ENCODE measurements around the gene SRR.
"Not testable (repeated sequence)": the region's sequence is repeated elsewhere in the genome, so short reads cannot be mapped to it uniquely, and the experiment has no call there.

Gene SRR

GRCh38 chr17:2292100-2292499, 11.7 kb upstream of the SRR start:
- Histone ChIP-seq H3K36me3 (ENCODE audit: control insufficient read depth in 1 of 2, insufficient read depth in 2 of 2, low read length in 2 of 2) (peaks cover 34 to 72% of the 10 kb centered on the region in 2 donors), H3K4me1 (ENCODE audit: control insufficient read depth in 1 of 2, insufficient read depth in 2 of 2, low read length in 2 of 2) (no peaks in the 10 kb centered on the region)

DNA sequence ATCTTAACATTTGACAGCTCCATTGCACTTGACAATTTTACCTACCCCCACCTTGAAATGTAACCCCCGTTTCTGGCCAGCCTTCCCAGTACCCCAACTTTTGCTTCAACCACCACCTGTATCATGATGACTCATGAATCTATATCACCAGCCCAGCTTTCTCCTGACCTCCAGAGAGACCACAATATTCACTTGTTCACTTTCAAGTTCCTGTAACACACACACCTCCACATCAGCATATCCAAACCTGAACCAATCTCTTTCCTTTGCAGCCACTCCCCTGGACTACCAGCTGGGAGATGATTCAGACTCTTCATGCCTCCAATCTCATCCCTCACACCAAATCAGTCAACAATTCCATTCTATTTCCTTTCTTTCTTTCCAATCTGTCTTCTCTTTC, 8.2 kb upstream of the SRR start:
- H3K27me3 ChIP-seq (ENCODE audit: control insufficient read depth in 1 of 2, insufficient read depth in 2 of 2, low read length in 2 of 2), result no peaks in the 10 kb centered on the region
- H3K4me3 ChIP-seq (ENCODE audit: low read depth in 1 of 2, low read length in 2 of 2), result no peak overlapping the region
- H3K4me1 ChIP-seq (ENCODE audit: control insufficient read depth in 1 of 2, insufficient read depth in 2 of 2, low read length in 2 of 2), result no peaks in the 10 kb centered on the region
- H3K9me3 ChIP-seq (ENCODE audit: control insufficient read depth in 1 of 2, low read length in 2 of 2), result no peaks in the 10 kb centered on the region
- H3K9ac ChIP-seq (ENCODE audit: low read depth in 1 of 2, low read length in 2 of 2), result no peak overlapping the region
- H3K36me3 ChIP-seq (ENCODE audit: control insufficient read depth in 1 of 2, insufficient read depth in 2 of 2, low read length in 2 of 2), result peaks cover 48 to 78% of the 10 kb centered on the region in 2 donors
- H3K27ac ChIP-seq (ENCODE audit: low read depth, low read length), result no peak overlapping the region

More at GRCh38 chr17:2292100-2292499, 11.7 kb upstream of the SRR start:
- no peaks in the 10 kb centered on the region for H3K9me3 ChIP-seq (ENCODE audit: control insufficient read depth in 1 of 2, low read length in 2 of 2)
- no peak overlapping the region for H3K4me3 ChIP-seq (ENCODE audit: low read depth in 1 of 2, low read length in 2 of 2)
- no peak overlapping the region for H3K27ac ChIP-seq (ENCODE audit: low read depth, low read length)
- no peak overlapping the region for H3K9ac ChIP-seq (ENCODE audit: low read depth in 1 of 2, low read length in 2 of 2)
- H3K27me3 ChIP-seq (ENCODE audit: control insufficient read depth in 1 of 2, insufficient read depth in 2 of 2, low read length in 2 of 2), result no peaks in the 10 kb centered on the region

- no peak overlapping the region for H3K9ac ChIP-seq (ENCODE audit: low read depth in 1 of 2, low read length in 2 of 2)
- peaks cover 0 to 3% of the 10 kb centered on the region in 2 donors for H3K4me1 ChIP-seq (ENCODE audit: control insufficient read depth in 1 of 2, insufficient read depth in 2 of 2, low read length in 2 of 2)
- H3K36me3 ChIP-seq (ENCODE audit: control insufficient read depth in 1 of 2, insufficient read depth in 2 of 2, low read length in 2 of 2), result peaks cover 49 to 66% of the 10 kb centered on the region in 2 donors
- no peak overlapping the region for H3K27ac ChIP-seq (ENCODE audit: low read depth, low read length)
- no peaks in the 10 kb centered on the region for H3K9me3 ChIP-seq (ENCODE audit: control insufficient read depth in 1 of 2, low read length in 2 of 2)
- H3K27me3 ChIP-seq (ENCODE audit: control insufficient read depth in 1 of 2, insufficient read depth in 2 of 2, low read length in 2 of 2), result no peaks in the 10 kb centered on the region
- no peak overlapping the region for H3K4me3 ChIP-seq (ENCODE audit: low read depth in 1 of 2, low read length in 2 of 2)
Observed at GRCh38 chr17:2297023-2297422, 6.7 kb upstream of the SRR start.

DNA sequence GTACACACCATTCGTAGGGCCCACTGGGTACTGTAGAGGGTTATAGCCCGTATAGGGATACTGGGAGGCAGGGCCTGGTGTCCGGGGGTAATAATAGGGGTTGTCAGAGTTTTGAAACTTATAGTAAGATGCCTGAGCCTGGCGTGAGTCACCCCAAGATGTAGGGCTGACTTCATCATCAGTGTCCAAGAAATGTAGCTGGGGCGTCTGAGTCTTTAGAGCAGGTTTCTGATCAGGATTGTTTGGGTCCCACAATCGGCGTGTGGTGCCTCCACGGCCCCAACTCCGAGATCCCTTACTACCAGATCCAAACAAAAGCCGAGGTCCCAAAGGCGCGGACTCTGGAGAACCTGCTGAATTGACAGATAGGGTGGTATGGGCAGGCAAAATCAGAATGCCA, 4.6 kb upstream of the SRR start:
- no peak overlapping the region for H3K9ac ChIP-seq (ENCODE audit: low read depth in 1 of 2, low read length in 2 of 2)
- H3K4me1 ChIP-seq (ENCODE audit: control insufficient read depth in 1 of 2, insufficient read depth in 2 of 2, low read length in 2 of 2), result peaks cover 0 to 12% of the 10 kb centered on the region in 2 donors
- H3K9me3 ChIP-seq (ENCODE audit: control insufficient read depth in 1 of 2, low read length in 2 of 2), result no peaks in the 10 kb centered on the region
- no peaks in the 10 kb centered on the region for H3K27me3 ChIP-seq (ENCODE audit: control insufficient read depth in 1 of 2, insufficient read depth in 2 of 2, low read length in 2 of 2)
- peaks cover 33 to 52% of the 10 kb centered on the region in 2 donors for H3K36me3 ChIP-seq (ENCODE audit: control insufficient read depth in 1 of 2, insufficient read depth in 2 of 2, low read length in 2 of 2)
- no peak overlapping the region for H3K27ac ChIP-seq (ENCODE audit: low read depth, low read length)
- H3K4me3 ChIP-seq (ENCODE audit: low read depth in 1 of 2, low read length in 2 of 2), result no peak overlapping the region

GRCh38 chr17:2299756-2300155, 4.0 kb upstream of the SRR start:
- Histone ChIP-seq H3K4me3 (ENCODE audit: low read depth in 1 of 2, low read length in 2 of 2) (no peak overlapping the region), H3K9ac (ENCODE audit: low read depth in 1 of 2, low read length in 2 of 2) (no peak overlapping the region), H3K4me1 (ENCODE audit: control insufficient read depth in 1 of 2, insufficient read depth in 2 of 2, low read length in 2 of 2) (peaks cover 0 to 12% of the 10 kb centered on the region in 2 donors), H3K27ac (ENCODE audit: low read depth, low read length) (no peak overlapping the region), H3K36me3 (ENCODE audit: control insufficient read depth in 1 of 2, insufficient read depth in 2 of 2, low read length in 2 of 2) (peaks cover 31 to 46% of the 10 kb centered on the region in 2 donors), H3K9me3 (ENCODE audit: control insufficient read depth in 1 of 2, low read length in 2 of 2) (no peaks in the 10 kb centered on the region), H3K27me3 (ENCODE audit: control insufficient read depth in 1 of 2, insufficient read depth in 2 of 2, low read length in 2 of 2) (no peaks in the 10 kb centered on the region)

DNA sequence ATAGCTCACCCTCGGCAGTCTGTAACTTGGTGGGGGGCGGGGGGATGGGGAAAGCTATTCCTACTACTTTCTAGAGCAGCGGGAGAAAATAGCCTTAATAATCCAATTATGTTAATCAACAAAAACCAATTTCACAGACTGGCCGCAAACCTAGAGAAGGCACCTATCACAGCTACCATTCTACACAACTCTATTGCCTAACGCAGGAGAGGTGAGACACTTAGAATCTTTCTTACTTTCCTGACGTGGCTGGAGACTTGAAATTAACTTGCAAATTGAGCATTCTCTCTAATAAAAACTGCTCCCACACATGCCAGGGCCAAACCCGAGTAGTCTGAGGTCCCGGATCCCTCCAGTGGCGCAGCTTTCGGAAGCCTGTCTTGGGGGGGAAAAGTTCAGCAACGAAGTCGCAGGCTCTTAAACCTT, 959 bp upstream of the SRR start:
- H3K9me3 ChIP-seq (ENCODE audit: control insufficient read depth in 1 of 2, low read length in 2 of 2), result no peaks in the 10 kb centered on the region
- H3K4me3 ChIP-seq (ENCODE audit: low read depth in 1 of 2, low read length in 2 of 2), result peak overlapping the region; percentile 84 to 92
- peak overlapping the region; percentile 71 to 93 for H3K9ac ChIP-seq (ENCODE audit: low read depth in 1 of 2, low read length in 2 of 2)
- H3K27me3 ChIP-seq (ENCODE audit: control insufficient read depth in 1 of 2, insufficient read depth in 2 of 2, low read length in 2 of 2), result no peaks in the 10 kb centered on the region
- peak overlapping the region; percentile 90 for H3K27ac ChIP-seq (ENCODE audit: low read depth, low read length)
- H3K4me1 ChIP-seq (ENCODE audit: control insufficient read depth in 1 of 2, insufficient read depth in 2 of 2, low read length in 2 of 2), result peaks cover 0 to 12% of the 10 kb centered on the region in 2 donors
- peaks cover 12 to 16% of the 10 kb centered on the region in 2 donors for H3K36me3 ChIP-seq (ENCODE audit: control insufficient read depth in 1 of 2, insufficient read depth in 2 of 2, low read length in 2 of 2)

DNA sequence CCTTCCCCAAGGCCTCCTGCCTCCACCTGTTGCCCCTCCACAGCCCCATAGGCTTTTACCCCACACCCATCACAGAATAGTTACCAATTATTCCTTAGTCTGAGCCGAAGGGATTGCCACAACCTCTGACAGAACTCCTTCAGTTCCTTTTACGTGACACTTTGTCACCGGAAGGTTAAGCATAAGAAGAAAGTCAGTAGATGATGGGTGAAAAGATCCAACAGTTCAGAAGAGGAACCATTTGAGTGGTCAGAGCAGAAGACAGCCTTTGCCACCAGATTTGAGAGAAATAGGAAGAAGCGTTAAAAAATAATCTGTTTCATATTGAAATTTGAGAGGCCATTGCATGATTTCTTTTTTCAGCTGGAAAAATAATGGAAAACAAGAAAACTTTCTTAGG, 1.2 kb downstream of the SRR start:
- Histone ChIP-seq H3K4me1 (ENCODE audit: control insufficient read depth in 1 of 2, insufficient read depth in 2 of 2, low read length in 2 of 2) (peaks cover 0 to 12% of the 10 kb centered on the region in 2 donors), H3K4me3 (ENCODE audit: low read depth in 1 of 2, low read length in 2 of 2) (no peak overlapping the region), H3K9me3 (ENCODE audit: control insufficient read depth in 1 of 2, low read length in 2 of 2) (no peaks in the 10 kb centered on the region), H3K9ac (ENCODE audit: low read depth in 1 of 2, low read length in 2 of 2) (no peak overlapping the region), H3K27ac (ENCODE audit: low read depth, low read length) (no peak overlapping the region), H3K27me3 (ENCODE audit: control insufficient read depth in 1 of 2, insufficient read depth in 2 of 2, low read length in 2 of 2) (no peaks in the 10 kb centered on the region), H3K36me3 (ENCODE audit: control insufficient read depth in 1 of 2, insufficient read depth in 2 of 2, low read length in 2 of 2) (peaks cover 3 to 6% of the 10 kb centered on the region in 2 donors)

GRCh38 chr17:2309338-2310154, 5.8 kb downstream of the SRR start:
- Histone ChIP-seq H3K4me1 (ENCODE audit: control insufficient read depth in 1 of 2, insufficient read depth in 2 of 2, low read length in 2 of 2) (no peaks in the 10 kb centered on the region), H3K4me3 (ENCODE audit: low read depth in 1 of 2, low read length in 2 of 2) (no peak overlapping the region), H3K36me3 (ENCODE audit: control insufficient read depth in 1 of 2, insufficient read depth in 2 of 2, low read length in 2 of 2) (no peaks in the 10 kb centered on the region), H3K27me3 (ENCODE audit: control insufficient read depth in 1 of 2, insufficient read depth in 2 of 2, low read length in 2 of 2) (no peaks in the 10 kb centered on the region), H3K9ac (ENCODE audit: low read depth in 1 of 2, low read length in 2 of 2) (no peak overlapping the region), H3K9me3 (ENCODE audit: control insufficient read depth in 1 of 2, low read length in 2 of 2) (no peaks in the 10 kb centered on the region), H3K27ac (ENCODE audit: low read depth, low read length) (no peak overlapping the region)

GRCh38 chr17:2312736-2313135, 9.0 kb downstream of the SRR start:
- H3K27ac ChIP-seq (ENCODE audit: low read depth, low read length), result no peak overlapping the region
- no peaks in the 10 kb centered on the region for H3K36me3 ChIP-seq (ENCODE audit: control insufficient read depth in 1 of 2, insufficient read depth in 2 of 2, low read length in 2 of 2)
- no peak overlapping the region for H3K9ac ChIP-seq (ENCODE audit: low read depth in 1 of 2, low read length in 2 of 2)
- H3K4me1 ChIP-seq (ENCODE audit: control insufficient read depth in 1 of 2, insufficient read depth in 2 of 2, low read length in 2 of 2), result no peaks in the 10 kb centered on the region
- H3K9me3 ChIP-seq (ENCODE audit: control insufficient read depth in 1 of 2, low read length in 2 of 2), result no peaks in the 10 kb centered on the region
- H3K27me3 ChIP-seq (ENCODE audit: control insufficient read depth in 1 of 2, insufficient read depth in 2 of 2, low read length in 2 of 2), result no peaks in the 10 kb centered on the region
- H3K4me3 ChIP-seq (ENCODE audit: low read depth in 1 of 2, low read length in 2 of 2), result no peak overlapping the region

GRCh38 chr17:2316916-2317205, 13.1 kb downstream of the SRR start:
- H3K27ac ChIP-seq (ENCODE audit: low read depth, low read length); H3K27me3 ChIP-seq (ENCODE audit: control insufficient read depth in 1 of 2, insufficient read depth in 2 of 2, low read length in 2 of 2); H3K4me3 ChIP-seq (ENCODE audit: low read depth in 1 of 2, low read length in 2 of 2); H3K4me1 ChIP-seq (ENCODE audit: control insufficient read depth in 1 of 2, insufficient read depth in 2 of 2, low read length in 2 of 2); H3K9me3 ChIP-seq (ENCODE audit: control insufficient read depth in 1 of 2, low read length in 2 of 2); H3K36me3 ChIP-seq (ENCODE audit: control insufficient read depth in 1 of 2, insufficient read depth in 2 of 2, low read length in 2 of 2); H3K9ac ChIP-seq (ENCODE audit: low read depth in 1 of 2, low read length in 2 of 2): not testable (repeated sequence)
